T-helper 1 cell treated with Interleukin-12 subunit alpha and Interleukin-12 subunit beta and Interleukin-4 antibody, amounts not matched to agents 30 μg/mL and 1 μg/mL, for 36 hours (primary cell): ENCODE data around the gene JAK2.
"Not testable (repeated sequence)": the region's sequence is repeated elsewhere in the genome, so short reads cannot be mapped to it uniquely, and the experiment has no call there.

Experiments
- H3K27ac Mint-ChIP-seq: one replicate; pipeline ENCODE4 v1.8.0; 2021; ENCODE audit warnings: mild to moderate bottlenecking, mixed read lengths
- H3K27me3 Mint-ChIP-seq: one replicate; pipeline ENCODE4 v1.8.0; 2021; ENCODE audit warnings: low read depth, mixed read lengths
- H3K36me3 Mint-ChIP-seq: one replicate; pipeline ENCODE4 v1.8.0; 2021; ENCODE audit warnings: low read depth, mixed read lengths
- H3K4me1 Mint-ChIP-seq: one replicate; pipeline ENCODE4 v1.8.0; 2021; ENCODE audit warnings: low read depth, mixed read lengths
- H3K4me3 Mint-ChIP-seq: one replicate; pipeline ENCODE4 v1.8.0; 2021; ENCODE audit warnings: mild to moderate bottlenecking, moderate library complexity, mixed read lengths
- H3K9me3 Mint-ChIP-seq: one replicate; pipeline ENCODE4 v1.8.0; 2021; ENCODE audit warnings: mixed read lengths

JAK2 gene

DNA sequence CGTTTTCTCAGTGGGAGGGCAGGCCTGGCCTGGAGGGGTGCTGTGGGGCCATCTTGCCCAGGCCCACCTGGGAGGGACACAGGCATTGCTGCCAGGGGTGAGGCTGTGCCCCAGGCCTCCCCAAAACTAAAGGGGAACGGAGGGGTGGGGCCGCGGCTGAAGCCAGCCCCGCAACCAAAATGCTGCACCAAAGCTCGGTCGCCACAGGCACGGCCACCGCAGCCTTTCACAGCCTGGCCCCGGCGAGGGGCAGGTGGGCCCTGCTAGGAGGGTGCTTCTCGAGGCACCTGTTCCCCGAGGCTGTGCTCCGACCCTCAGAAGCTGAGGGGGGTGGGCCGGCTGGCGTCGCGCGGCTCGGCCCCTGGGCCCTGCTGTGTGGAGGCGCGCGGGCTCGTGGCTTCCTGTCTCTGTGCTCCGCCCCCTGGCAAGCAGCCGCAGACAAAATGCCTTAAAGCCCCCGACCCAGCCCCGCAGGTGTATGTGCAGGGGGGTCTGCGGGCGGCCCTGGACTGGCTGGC lies 57.6 kb downstream of the JAK2 start:
- Mint-ChIP-seq H3K27ac (no peak overlapping the region), H3K9me3 (no peaks in the 10 kb centered on the region), H3K36me3 (peaks cover 51% of the 10 kb centered on the region), H3K27me3 (no peaks in the 10 kb centered on the region), H3K4me1 (peaks cover 20% of the 10 kb centered on the region), H3K4me3 (no peak overlapping the region)

DNA sequence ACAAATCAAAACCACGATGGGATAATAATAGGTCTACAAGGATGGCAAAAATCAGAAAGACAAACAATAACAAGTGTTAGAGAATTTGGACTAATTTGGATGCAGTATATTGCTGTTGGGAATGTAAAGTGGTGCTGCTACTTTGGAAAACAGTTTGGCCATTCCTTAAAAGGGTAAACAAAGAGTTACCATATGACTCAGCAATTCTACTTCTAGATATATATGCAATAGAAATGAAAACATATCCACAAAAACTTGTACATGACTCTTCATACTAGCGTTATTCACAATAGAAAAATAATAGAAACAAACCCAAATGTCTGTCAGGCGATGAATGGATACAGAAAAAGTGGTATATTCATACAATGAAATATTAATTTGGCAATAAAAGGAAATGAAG lies 58.3 kb downstream of the JAK2 start:
- peaks cover 20% of the 10 kb centered on the region for H3K4me1 Mint-ChIP-seq
- no peak overlapping the region for H3K4me3 Mint-ChIP-seq
- no peaks in the 10 kb centered on the region for H3K9me3 Mint-ChIP-seq
- peaks cover 54% of the 10 kb centered on the region for H3K36me3 Mint-ChIP-seq
- H3K27me3 Mint-ChIP-seq = no peaks in the 10 kb centered on the region
- peak overlapping the region; percentile 45 for H3K27ac Mint-ChIP-seq

DNA sequence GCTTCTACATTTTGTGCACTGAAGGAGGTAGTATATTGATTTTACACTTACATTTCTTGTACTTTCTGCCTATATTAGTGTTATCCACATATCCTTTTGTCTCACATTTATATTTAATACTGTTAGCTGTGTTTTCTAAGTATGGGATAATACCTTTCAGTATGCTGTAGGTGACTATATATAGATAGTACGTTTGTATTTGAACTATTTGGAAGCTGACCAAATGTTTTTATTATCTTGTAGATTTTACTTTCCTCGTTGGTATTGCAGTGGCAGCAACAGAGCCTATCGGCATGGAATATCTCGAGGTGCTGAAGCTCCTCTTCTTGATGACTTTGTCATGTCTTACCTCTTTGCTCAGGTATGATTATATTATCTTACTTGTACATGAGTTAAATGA lies 59.1 kb downstream of the JAK2 start:
- Mint-ChIP-seq H3K27ac (no peak overlapping the region), H3K27me3 (no peaks in the 10 kb centered on the region), H3K4me1 (peaks cover 22% of the 10 kb centered on the region), H3K4me3 (no peak overlapping the region), H3K9me3 (no peaks in the 10 kb centered on the region), H3K36me3 (peaks cover 49% of the 10 kb centered on the region)

DNA sequence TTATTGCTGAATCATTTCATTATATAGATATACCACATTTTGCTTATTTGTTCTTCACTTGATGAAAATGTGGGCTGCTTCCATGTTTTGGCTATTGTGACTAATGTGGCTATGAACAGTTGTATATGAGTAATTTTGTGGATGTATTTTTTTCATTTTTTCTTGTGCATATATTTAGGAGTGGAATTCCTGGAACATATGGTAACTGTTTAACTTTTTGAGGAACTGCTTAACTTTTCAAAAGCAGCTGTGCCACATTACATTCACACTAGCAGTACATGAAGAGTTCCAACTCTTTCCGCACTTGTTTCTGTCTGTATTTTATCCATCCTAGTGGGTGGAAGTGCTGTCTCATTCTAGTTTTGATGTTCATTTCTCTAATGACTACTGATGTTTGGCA lies 67.8 kb downstream of the JAK2 start:
- H3K36me3 Mint-ChIP-seq = peaks cover 48% of the 10 kb centered on the region
- no peak overlapping the region for H3K27ac Mint-ChIP-seq
- H3K9me3 Mint-ChIP-seq = no peaks in the 10 kb centered on the region
- no peak overlapping the region for H3K4me3 Mint-ChIP-seq
- peaks cover 17% of the 10 kb centered on the region for H3K4me1 Mint-ChIP-seq
- H3K27me3 Mint-ChIP-seq = no peaks in the 10 kb centered on the region

DNA sequence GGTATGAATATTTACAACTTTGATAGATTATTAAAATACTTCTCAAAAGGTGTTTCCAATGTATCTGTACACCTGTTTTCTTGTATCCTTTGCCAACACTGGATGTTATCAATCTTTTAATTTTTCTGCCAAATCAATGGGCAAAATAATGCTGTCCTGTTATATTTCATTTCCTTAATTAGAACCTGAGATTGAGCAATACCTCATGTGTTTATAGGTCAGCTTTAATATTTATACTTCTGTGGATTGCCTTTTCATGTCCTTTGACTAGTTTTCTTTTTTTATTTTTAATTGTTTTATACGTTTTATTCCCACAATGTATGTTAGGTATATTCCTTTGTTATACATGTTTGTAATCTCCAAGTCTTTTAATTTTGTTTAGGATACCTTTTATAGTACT lies 77.6 kb downstream of the JAK2 start:
- Mint-ChIP-seq H3K4me3 (no peak overlapping the region), H3K9me3 (no peaks in the 10 kb centered on the region), H3K4me1 (peaks cover 17% of the 10 kb centered on the region), H3K36me3 (peaks cover 42% of the 10 kb centered on the region), H3K27ac (no peak overlapping the region), H3K27me3 (no peaks in the 10 kb centered on the region)

DNA sequence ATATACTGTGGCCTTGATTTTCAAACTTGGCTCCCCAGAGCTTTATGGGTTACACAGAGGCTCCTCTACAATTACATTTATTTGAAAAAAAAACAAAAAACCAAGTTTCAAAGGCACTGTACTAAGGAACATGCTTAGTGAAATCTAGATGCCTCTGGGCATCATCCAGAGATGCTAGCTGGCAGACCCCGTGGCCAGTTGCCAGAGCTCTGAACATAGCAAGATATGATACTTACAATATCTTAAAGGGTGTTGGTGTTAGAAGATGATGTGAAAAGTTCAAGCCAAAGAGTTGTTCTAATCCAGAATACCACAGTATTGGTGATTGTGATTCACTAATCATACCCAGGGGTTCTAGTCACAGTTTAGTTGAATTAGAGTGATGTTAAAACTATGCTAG lies 87.8 kb downstream of the JAK2 start:
- Mint-ChIP-seq H3K9me3 (no peaks in the 10 kb centered on the region), H3K4me3 (no peak overlapping the region), H3K27ac (no peak overlapping the region), H3K27me3 (no peaks in the 10 kb centered on the region), H3K4me1 (peaks cover 12% of the 10 kb centered on the region), H3K36me3 (peaks cover 44% of the 10 kb centered on the region)

DNA sequence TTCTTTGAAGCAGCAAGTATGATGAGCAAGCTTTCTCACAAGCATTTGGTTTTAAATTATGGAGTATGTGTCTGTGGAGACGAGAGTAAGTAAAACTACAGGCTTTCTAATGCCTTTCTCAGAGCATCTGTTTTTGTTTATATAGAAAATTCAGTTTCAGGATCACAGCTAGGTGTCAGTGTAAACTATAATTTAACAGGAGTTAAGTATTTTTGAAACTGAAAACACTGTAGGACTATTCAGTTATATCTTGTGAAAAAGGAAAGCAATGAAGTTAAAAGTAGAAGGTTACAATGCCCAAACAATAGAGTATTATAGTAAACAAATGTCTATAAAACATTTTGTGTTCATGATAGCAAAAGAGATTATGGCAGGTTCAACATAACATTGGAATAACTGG lies 88.6 kb downstream of the JAK2 start:
- peaks cover 12% of the 10 kb centered on the region for H3K4me1 Mint-ChIP-seq
- peaks cover 43% of the 10 kb centered on the region for H3K36me3 Mint-ChIP-seq
- no peak overlapping the region for H3K4me3 Mint-ChIP-seq
- peak overlapping the region; percentile 58 for H3K27ac Mint-ChIP-seq
- no peaks in the 10 kb centered on the region for H3K9me3 Mint-ChIP-seq
- H3K27me3 Mint-ChIP-seq = no peaks in the 10 kb centered on the region

DNA sequence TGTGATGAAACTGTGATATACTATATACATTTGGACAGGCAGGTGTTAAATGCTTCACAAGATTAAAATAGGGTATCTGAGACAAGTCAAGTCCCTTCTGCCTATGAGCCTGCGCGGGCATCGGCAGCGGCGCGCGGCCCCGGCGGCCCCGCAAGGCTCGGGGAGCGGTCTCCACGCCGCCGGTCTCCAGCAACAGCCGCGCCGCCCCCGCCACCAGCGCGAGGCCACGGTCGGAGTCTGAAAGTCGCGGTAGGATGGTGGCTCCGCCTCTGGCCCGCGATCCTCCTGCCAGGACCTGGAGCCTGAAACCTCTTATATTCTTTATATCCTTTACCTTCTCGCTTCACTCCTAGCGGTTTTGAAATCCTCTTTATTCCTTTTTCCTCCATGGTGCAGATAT lies 100.9 kb downstream of the JAK2 start:
- H3K27ac Mint-ChIP-seq = no peak overlapping the region
- H3K4me1 Mint-ChIP-seq = peaks cover 3% of the 10 kb centered on the region
- H3K4me3 Mint-ChIP-seq = no peak overlapping the region
- peaks cover 6% of the 10 kb centered on the region for H3K9me3 Mint-ChIP-seq
- H3K27me3 Mint-ChIP-seq = no peaks in the 10 kb centered on the region
- peaks cover 64% of the 10 kb centered on the region for H3K36me3 Mint-ChIP-seq

DNA sequence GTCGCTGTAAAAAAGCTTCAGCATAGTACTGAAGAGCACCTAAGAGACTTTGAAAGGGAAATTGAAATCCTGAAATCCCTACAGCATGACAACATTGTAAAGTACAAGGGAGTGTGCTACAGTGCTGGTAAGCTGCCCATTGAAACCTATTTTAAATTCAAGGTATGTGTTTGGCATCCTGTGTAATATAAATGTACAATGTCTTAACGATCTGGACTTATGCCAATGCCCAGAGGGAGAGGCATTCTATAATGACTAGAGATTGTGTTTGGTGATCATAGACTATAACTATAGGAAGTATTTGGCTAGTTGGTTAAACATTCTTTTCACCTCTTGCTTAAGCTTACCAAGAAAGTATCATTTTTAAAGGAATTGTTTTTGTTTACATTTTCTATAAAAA lies 104.7 kb downstream of the JAK2 start:
- Mint-ChIP-seq H3K4me1 (no peaks in the 10 kb centered on the region), H3K27me3 (no peaks in the 10 kb centered on the region)

DNA sequence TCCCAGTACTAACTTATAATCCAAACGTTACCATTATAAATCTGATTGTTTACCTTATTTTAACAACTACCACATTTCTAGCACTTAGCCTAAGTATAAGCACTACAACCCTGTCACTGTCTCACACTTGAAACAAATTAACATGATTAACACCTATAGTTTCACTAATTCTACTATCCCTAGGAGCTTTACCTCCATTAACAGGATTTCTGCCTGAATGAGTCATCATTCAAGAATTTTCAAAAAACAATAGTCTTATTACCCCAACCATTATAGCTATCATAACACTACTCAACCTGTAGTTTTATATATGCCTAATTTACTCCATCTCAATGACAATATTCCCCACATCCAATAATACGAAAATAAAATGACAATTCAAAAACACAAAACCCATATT lies 110.7 kb downstream of the JAK2 start:
- H3K27ac Mint-ChIP-seq = no peak overlapping the region
- no peaks in the 10 kb centered on the region for H3K27me3 Mint-ChIP-seq
- H3K4me1 Mint-ChIP-seq = peaks cover 2% of the 10 kb centered on the region
- no peak overlapping the region for H3K4me3 Mint-ChIP-seq
- H3K9me3 Mint-ChIP-seq = no peaks in the 10 kb centered on the region
- H3K36me3 Mint-ChIP-seq = peaks cover 4% of the 10 kb centered on the region

More for the DNA sequence above, 104.7 kb downstream of the JAK2 start:
- no peak overlapping the region for H3K27ac Mint-ChIP-seq
- H3K9me3 Mint-ChIP-seq = peaks cover 6% of the 10 kb centered on the region
- H3K36me3 Mint-ChIP-seq = peaks cover 36% of the 10 kb centered on the region
- no peak overlapping the region for H3K4me3 Mint-ChIP-seq

DNA sequence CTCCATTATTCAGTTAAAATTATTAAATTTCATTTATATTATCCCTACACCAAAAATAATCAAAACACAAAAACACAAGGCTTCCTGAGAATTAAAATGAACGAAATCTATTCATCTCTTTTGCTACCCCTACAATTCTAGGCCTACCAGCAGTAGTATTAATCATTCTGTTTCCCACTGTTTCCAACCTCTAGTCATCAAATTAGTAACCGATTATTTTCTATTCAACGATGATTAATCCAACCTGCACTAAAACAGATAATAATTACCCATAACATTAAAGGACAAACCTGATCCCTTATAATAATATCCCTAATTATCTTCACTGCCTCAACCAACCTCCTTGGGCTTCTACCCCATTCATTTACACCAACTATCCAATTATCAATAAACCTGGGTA lies 114.4 kb downstream of the JAK2 start:
- Mint-ChIP-seq H3K27ac (no peak overlapping the region), H3K36me3 (peaks cover 29% of the 10 kb centered on the region), H3K4me3 (no peak overlapping the region), H3K27me3 (no peaks in the 10 kb centered on the region), H3K9me3 (peaks cover 12% of the 10 kb centered on the region), H3K4me1 (peaks cover 2% of the 10 kb centered on the region)

DNA sequence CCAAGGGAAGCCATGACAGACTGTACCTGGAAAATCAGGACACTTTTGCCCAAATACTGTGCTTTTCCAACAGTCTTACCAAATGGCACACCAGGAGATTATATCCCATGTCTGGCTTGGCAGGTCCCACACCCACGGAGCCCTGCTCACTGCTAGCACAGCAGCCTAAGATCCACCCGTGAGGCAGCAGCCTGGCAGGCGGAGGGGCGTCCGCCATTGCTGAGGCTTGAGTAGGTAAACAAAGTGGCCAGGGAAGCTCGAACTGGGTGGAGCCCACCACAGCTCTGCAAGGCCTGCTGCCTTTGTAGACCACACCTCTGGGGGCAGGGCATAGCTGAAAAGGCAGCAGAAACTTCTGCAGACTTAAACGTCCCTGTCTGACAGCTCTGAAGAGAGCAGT lies 116.1 kb downstream of the JAK2 start:
- not testable (repeated sequence) for H3K4me1 Mint-ChIP-seq, H3K27me3 Mint-ChIP-seq, H3K4me3 Mint-ChIP-seq, H3K27ac Mint-ChIP-seq
- Mint-ChIP-seq H3K36me3 (peaks cover 43% of the 10 kb centered on the region), H3K9me3 (peaks cover 24% of the 10 kb centered on the region)

DNA sequence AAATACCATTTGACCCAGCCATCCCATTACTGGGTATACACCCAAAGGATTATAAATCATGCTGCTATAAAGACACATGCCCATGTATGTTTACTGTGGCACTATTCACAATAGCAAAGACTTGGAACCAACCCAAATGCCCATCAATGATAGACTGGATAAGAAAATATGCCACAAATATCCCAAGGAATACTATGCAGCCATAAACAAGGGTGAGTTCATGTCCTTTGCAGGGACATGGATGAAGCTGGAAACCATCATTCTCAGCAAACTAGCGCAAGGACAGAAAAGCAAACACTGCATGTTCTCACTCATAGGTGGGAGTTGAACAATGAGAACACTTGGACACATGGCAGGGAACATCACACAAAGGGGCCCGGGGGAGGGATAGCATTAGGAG lies 121.4 kb downstream of the JAK2 start:
- not testable (repeated sequence) for H3K27me3 Mint-ChIP-seq, H3K27ac Mint-ChIP-seq, H3K4me1 Mint-ChIP-seq, H3K4me3 Mint-ChIP-seq
- peaks cover 24% of the 10 kb centered on the region for H3K9me3 Mint-ChIP-seq
- peaks cover 43% of the 10 kb centered on the region for H3K36me3 Mint-ChIP-seq

DNA sequence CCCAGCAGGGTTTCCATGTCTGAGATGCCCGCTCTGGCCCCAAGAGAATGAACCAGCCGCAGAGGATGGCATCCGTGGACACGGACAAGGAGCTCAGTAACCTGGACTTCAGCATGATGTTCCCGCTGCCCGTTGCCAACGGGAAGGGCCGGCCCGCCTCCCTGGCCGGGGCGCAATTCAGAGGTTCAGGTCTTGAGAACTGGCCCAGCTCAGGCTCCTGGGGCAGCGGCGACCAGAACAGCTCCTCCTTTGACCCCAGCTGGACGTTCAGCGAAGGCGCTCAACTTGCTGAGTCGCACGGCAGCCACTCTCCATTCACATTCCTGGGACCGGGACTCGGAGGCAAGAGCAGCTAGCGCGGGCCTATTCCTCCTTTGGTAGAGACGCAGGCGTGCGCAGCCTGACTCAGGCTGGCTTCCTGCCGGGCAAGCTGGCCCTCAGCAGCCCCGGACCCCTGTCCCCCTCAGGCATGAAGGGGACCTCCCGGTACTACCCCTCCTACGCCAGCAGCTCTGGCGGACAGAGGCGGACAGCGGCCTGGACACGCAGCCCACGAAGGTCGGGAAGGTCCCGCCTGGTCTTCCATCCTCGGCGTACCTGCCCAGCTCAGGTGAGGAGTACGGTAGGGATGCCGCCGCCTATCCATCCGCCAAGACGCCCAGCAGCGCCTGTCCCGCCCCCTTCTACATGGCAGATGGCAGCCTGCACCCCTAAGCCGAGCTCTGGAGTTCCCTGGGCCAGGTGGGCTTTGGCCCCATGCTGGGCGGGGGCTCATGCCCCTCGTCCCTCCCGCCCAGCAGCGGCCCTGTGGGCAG lies 126.0 kb downstream of the JAK2 start:
- no peaks in the 10 kb centered on the region for H3K4me1 Mint-ChIP-seq

DNA sequence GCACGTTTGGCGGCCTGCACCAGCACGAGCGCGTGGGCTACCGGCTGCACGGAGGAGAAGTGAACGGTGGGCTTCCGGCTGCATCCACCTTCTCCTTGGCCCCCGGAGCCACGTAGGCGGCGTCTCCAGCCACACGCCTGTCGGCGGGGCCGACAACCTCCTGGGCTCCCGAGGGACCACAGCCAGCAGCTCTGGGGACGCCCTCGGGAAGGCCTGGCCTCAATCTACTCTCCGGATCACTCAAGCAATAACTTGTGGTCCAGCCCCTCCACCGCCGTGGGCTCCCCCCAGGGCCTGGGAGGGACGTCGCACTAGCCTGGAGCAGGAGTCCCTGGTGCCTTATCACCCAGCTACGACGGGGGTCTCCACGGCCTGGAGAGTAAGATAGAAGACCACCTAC lies 126.6 kb downstream of the JAK2 start:
- H3K27me3 Mint-ChIP-seq = no peaks in the 10 kb centered on the region
- H3K36me3 Mint-ChIP-seq = peaks cover 27% of the 10 kb centered on the region
- peaks cover 10% of the 10 kb centered on the region for H3K9me3 Mint-ChIP-seq
- H3K4me1 Mint-ChIP-seq = no peaks in the 10 kb centered on the region
- H3K4me3 Mint-ChIP-seq = no peak overlapping the region
- H3K27ac Mint-ChIP-seq = no peak overlapping the region

More for the DNA sequence above, 126.0 kb downstream of the JAK2 start:
- no peaks in the 10 kb centered on the region for H3K27me3 Mint-ChIP-seq
- no peak overlapping the region for H3K4me3 Mint-ChIP-seq
- H3K36me3 Mint-ChIP-seq = peaks cover 29% of the 10 kb centered on the region
- H3K27ac Mint-ChIP-seq = no peak overlapping the region
- H3K9me3 Mint-ChIP-seq = peaks cover 11% of the 10 kb centered on the region
